Hindlimb muscle (tissue), 1 donor: Measurements from ENCODE around the gene PRAC2. TPM values are rescaled to one million over a fixed set of nuclear protein-coding genes. Genes with fewer than 3 reads are reported as not detected.

Experiments
- DNase-seq: peaks from one replicate; pipeline ENCODE4 v3.0.0-alpha.2; 2013
- polyA plus RNA-seq: library from polyadenylated mRNA; unstranded; fragments of 120-200 nt; gene quantifications from one replicate; pipeline ENCODE4 v1.2.1, GENCODE V29; 2013; ENCODE audit not compliant: insufficient read length

PRAC2 gene
- polyA plus RNA-seq, 1 donor = not detected

DNA sequence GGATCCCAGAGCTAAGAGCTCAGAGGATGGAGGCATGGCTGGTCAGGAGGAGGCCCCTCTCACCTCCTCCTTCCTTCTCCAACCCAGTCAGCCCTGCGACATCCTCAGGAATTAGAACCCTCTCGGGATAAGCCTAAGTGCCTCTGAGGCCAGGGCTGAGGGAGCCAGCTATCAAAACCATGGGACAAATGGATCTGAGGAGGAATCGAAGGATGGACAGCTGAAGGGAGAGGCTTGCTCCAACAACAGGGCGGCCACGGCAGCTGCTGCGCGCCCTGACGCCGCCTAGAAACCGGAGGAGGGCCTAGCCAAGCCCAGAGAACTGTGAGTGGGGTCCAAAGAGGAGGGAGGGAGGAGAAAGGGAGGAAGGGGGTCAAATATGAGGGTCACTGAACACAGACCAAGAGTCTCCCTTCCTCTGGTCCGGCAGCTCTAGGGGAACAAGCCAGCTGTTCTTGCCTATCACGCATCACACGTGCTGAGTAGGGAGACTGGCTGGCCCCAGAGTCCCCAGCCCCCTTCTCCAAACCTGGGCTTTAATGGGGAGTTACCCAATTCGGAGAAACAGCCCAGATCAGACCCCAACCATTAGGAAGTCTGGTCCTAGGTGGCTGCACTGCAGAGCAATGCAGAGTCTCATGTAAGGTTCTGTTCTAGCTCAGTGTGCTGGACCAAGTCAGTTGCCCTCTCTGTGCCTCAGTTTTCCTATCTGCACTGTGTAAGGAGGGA, 11.5 kb downstream of the PRAC2 start:
- no peak for DNase-seq

DNA sequence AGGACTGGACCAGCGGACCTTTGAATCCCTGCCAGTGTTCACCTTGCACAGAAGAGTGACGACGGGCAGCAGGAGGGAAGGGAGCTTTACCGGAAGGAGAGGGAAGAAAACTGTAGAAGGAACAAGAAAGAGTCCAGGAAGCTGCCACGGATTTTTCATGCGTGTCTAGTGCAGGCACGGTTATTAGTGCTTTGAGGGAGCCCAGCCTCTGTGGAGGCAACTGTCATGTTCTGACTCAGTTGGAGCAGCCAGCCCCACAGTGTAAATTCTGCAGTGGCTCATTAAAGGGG, 12.0 kb downstream of the PRAC2 start:
- DNase-seq = no peak

- no peak for DNase-seq
Observed at GRCh38 chr17:48737330-48738043, 14.5 kb downstream of the PRAC2 start.

DNA sequence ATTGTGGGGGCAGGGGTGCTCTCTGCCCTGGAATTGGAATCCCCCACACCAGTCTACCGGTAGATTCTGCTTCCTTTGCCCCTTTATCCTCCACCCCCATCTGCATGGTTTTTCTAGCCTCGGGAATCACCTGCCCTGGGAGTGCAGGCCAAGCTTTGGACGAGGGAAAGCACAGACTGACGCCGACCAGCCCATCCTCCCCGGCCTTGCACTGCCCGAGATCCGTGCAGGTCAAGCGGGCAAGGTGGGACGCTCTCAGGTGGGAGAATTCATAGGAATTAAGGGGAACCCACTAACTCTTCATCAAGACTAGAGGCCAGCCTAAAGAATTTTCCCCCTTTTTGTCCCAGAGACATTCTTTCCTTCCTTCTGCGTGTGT, 15.4 kb downstream of the PRAC2 start:
- DNase-seq = no peak

- no peak for DNase-seq
Observed at GRCh38 chr17:48738803-48739526, 16.0 kb downstream of the PRAC2 start.

DNA sequence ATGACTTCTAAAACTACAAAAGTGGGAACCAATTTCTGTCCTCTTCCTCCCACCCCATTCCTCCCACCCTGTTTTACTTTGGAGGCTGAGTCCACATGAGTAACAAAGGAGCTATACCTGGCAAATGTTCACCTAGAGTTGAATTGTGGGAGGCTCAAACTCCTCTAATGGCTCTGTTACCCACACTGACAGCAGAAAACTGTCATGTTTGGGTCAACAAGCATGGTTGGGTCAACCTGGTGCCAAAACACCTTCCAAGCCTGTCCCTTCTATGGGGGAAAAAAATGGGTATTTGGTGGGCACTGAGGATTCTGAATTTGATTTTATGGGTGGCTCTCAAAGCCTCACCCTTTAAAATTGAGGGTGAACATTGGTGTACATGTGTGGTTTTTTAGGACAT, 17.6 kb downstream of the PRAC2 start:
- DNase-seq = no peak

- no peak for DNase-seq
Observed at GRCh38 chr17:48745381-48746275, 22.6 kb downstream of the PRAC2 start.

DNA sequence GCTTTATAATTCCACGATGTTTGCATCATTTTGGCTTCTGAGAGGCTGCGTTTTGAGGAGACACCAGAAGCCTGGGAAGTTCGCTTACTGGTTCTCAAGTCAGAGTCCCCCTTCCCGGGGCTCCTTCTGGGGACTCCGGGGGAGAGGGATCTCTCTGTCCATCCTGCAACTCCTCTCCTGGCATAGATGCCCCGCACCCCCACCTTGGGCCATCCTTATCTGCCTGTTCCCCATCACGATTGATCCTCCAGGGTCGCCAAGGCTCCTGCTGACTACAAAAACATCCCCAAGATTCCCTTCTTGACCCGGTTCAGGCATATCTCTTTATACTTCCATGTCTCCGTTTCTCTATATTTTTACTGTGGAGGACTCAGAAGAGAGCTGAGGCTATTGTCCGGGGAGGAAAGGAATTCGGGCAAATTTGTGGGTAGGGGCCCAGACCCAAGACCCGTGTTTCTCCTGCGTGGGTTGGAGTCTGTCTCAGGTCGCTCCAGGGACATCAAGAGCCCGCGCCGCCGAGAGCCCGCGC, 24.0 kb downstream of the PRAC2 start:
- DNase-seq = no peak

- DNase-seq = no peak
Observed at GRCh38 chr17:48747445-48748363, 24.7 kb downstream of the PRAC2 start.

DNA sequence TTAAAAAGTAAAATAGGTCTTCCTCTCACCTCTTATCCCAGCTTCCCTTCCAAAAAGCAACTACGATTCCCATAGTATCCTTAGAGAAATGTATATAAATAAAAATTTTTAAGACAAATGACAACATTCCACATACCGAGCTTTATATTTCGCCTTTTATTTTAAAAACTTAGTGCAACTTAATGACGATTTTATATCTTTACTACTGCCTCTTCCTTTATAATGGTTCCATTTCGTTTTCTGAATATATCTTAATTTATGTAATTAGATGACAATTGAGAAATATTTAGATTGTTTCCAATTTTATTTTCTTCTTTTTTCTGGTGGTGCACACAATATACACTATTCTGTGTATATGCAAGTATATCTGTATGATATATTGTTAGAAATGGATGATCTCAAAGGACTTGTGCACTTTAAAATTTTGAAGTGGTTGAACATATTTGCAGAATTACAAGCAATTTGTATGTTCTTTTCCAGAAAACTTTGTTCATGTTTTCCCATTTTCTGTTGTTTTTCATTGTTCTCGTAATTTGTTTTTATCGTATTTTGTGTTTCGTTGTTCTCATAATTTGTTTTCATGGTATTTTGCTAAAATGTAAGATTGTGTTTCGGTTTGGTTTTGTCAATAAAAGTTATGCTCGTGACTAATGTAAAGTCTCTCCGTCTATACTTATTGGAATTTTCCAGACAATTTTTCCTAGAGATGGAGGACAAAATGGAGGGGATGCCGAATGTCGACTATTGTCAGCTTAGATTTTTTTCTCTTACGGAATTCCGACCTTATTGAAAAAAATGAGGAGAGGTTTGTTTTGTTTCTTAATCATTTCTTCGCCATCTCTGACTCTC, 26.0 kb downstream of the PRAC2 start:
- no peak for DNase-seq

GRCh38 chr17:48749621-48750553, 26.9 kb downstream of the PRAC2 start:
- no peak for DNase-seq

DNA sequence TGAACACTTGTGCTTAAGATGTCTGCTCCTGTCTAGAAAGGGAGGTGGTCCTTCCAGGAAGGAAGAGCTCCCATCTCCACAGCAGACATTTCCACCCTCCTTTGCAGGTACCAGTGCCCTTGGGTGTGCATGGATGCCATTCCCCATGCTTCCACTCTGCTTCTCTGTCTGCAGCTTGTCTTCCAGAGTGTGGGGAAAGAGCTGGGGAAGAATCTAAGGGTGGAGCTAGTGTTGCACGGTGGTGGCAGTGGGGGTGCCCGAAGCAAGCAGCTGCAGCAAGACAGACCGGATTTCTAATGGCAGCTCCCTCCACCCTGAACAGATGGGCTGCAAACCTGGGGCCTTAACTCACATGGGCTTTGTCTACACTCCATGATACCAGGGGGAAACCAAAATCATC, 28.2 kb downstream of the PRAC2 start:
- no peak for DNase-seq

- no peak for DNase-seq
Observed at GRCh38 chr17:48751733-48752398, 28.9 kb downstream of the PRAC2 start.

- DNase-seq = no peak
Observed at GRCh38 chr17:48752399-48753288, 29.7 kb downstream of the PRAC2 start.

DNA sequence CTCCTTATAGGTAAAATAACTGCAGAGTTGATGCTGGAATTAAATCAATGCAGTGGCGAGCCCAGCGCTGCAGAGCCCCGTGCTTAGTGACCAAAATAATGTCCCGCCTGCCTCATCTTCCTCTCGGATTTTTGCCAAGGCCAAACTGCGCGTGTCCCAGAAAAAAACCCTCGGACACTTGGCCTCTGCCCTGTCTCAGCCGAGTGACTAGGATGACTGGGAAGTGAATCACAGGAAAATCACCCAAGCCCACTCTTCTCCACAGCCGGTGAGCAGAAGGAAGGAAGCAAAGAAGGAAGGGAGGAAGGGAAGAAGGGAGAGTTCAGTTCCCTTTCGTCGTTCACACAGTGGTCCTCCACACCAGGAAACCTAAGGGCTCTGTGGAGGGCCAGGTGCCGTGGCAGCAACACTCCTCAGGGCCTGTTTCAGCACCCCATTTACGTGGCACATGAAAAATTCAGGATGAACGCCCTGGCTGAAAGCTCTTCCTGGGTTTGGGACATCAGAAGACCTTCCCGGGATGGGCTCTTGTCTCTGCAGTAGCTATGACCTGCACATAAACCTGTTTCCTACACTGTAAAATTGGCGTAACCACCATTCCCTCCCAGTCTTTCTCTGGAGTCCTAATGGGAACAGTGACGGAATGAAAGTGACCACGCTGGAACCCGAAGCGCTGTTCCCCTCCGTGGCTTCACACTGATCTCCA, 31.0 kb downstream of the PRAC2 start:
- no peak for DNase-seq

- DNase-seq = no peak
Observed at GRCh38 chr17:48754500-48755261, 31.7 kb downstream of the PRAC2 start.
